ENCODE results near the gene ANKRD9.

ANKRD9 gene

DNA sequence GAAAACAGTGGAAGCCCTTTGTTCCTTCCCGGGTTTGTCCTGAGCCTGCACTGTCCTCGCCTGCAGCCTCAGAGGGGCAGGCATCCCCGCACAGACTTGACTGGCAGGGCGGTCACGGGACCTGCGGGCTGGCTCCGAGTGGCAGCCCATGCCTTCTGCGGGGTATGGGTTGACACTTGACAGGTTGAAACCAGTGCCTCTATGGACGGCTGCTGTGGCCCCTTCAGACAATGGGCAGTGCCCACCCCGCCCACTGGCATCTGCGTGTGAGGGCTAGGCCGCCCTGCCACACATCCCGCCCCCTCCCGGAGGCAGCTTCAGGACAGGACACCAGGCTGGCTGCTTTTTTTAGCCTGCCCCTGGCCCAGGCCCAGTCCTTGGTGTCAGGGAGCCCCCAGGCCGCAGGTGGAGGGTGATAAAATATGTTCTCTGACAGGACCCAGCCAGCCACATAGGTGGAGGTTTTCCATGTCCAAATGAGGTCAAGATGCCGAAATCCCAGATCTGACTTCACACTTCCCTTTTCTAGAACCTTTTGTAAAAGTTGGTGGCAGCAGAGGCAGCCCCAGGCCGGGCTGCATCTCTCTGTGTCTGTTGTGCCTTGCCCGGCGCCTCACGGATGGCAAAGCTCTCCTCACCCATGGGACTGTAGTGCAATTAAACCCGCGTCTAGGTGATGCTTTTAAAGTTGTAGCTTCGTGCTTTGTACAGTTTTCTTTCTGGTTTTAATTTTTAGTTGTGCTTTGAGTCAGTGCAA is 10.0 kb downstream of the ANKRD9 start:
- DNase-seq (ENCODE audit: low read depth), result no peak

DNA sequence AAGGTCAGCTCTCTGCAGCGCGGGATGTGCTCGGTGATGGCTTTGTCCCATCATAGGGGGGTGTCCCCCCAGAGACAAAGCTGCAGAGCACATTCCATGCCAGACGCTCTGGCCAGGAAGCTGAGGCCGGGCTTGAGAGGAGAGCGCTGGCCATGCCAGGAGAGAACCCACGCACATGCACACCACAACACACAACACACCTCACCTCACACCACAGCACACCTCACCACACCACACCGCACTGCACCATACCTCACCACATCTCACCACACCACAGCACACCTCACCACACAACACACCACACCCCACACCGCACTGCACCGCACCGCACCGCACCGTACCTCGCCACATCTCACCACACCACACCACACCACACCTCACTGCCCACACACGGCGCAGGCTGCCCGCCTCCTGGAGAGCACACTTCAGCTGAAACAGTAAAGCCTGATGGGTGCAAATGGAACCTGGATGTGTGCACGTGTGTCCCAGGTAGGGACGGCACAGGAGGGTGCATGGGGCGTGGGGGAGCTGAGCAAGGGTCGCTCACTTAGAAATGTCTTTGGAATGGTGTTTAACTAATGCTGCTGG is 10.8 kb downstream of the ANKRD9 start:
- no peak for DNase-seq (ENCODE audit: low read depth)

DNA sequence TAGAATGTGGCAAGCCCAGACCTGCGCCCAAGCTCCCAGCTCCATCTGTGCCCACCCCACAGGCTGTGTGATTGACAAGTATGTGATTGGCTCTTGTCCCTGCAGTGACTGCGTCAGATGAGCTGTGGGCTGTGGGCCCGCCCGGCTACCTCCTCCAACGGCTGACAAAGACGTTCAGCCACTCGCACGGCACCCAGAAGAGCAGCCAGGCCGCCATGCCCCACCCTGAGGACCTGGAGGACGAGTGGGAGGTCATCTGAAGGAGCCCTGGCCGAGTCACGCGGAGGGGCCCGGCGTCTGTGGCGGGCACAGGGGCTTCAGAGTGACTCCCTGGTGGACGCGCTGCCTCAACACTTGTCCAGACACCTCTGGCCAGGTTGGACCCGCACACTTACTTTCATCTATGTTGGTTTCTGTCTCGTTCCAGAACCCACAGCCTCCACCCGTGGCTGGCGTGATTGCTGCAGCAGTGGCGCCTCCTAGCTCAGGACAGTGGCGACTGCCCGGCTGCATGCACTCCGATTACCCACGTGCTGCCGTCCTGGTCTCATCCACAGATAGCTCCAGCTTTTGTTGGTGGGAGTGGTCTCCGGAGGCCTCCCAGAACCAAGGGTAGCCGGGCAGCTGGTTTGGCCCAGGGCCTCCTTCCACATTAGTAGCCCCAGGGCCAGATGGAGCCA is 11.4 kb downstream of the ANKRD9 start:
- no peak for DNase-seq (ENCODE audit: low read depth)

DNA sequence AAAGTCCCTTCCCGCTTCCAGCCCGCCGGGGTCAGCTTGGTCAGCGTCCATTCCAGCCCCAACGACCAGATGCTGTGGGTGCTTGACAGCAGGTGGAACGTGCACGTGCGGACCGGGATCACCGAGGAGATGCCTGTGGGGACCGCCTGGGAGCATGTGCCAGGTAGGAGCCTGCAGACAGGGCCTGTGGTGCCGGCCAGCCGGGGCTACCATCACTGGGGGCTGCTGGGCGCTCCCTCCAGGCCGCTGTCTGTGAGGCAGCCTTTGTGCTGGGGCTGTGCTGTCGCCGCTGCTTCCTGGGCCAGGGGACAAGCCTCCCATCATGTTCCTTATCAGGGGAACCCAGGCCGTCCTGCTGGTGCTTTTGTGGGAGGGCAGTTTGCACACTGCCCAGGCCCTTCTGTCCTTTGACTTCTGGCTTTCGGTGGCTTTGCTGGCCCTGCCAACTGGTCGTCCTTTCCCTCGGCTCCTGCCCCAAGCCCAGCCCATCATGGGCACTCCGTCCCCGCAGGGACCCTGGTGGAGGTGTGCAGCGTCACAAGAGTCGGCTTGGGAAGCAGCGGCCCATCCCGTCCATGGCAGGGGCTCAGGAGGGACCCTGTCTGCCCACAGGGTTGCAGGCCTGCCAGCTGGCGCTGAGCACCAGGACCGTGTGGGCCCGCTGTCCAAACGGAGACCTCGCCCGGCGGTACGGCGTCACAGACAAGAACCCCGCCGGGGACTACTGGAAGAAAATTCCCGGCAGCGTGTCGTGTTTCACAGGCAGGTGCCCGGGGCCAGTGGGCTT is 12.4 kb downstream of the ANKRD9 start:
- no peak for DNase-seq (ENCODE audit: low read depth)

DNA sequence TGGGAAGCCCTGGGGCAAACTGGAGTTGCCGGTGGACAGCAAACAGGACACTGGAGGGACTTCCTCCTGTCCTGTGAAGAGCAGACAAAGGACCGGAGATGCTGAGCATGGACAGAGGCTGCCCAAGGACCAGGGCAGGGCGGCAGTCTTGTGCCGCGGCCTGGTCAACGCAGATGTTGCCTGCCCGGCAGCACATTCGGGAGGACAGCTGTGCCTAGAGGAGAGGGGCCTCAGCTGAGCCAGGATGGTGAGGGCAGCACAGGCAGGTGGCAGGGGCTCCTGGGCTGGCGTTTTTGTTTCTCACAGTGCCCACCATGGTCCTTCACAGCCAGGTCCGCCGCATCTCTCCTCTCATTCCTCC is 13.3 kb downstream of the ANKRD9 start:
- no peak for DNase-seq (ENCODE audit: low read depth)

DNA sequence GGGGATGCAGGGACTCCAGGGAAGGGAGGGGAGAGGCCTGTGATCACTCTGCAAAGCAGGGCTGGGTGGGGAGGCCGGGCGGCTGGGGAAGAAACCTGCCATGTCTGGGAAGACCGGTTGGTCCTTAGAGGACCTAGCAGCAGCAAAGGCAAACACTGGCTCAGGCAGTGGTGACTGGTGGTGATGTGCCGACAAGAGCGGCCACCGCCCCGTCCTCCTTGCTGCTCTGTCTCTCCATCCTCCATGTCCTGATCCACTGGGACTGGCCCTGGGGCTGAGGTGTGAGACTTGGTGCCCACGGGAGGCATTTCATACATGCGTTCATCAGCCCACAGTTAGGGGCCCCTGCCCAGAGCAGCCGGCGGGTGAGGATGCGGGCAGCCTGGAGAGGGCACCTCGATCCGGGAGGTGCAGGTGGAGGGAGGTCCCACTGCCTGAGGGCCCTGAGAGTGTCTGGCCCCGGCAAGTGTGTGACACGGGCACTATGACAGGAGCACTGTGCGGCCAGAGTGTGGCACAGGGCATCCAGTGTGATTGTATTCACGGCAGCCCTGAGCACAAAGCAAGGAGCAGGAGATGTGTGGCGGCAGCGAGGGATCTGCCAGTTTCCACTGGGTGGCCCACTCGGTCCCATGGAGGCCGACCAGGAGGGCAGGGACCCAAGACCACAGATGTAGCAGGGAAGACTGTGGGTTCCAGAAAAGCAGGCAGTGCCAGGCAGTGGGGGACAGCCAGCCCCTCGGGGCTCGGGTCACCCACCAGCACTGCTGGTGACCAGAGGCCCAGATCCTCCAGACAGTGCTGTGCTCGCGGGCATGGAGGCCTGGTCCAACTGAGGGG is 13.9 kb downstream of the ANKRD9 start:
- no peak for DNase-seq (ENCODE audit: low read depth)

DNA sequence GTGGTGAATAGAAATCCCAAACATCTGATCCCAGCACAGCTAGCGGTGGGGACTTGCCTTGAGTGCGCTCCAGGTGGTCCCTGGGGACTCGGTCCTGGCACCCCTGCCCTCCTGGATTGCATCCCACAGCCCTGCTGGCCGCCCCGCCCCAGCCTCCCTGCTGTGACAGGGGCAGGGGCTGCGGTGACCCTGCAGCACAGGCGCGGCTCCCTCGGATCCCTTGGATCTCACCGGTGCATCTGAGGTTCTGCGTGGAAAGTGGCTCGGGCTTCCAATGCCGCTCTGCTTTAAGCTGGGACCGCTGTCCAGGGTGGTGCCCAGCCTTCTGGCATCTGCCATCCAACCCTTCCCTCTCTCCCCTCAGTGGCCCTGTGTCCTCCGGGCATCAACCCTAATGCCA is 16.0 kb downstream of the ANKRD9 start:
- DNase-seq (ENCODE audit: low read depth), result no peak

DNA sequence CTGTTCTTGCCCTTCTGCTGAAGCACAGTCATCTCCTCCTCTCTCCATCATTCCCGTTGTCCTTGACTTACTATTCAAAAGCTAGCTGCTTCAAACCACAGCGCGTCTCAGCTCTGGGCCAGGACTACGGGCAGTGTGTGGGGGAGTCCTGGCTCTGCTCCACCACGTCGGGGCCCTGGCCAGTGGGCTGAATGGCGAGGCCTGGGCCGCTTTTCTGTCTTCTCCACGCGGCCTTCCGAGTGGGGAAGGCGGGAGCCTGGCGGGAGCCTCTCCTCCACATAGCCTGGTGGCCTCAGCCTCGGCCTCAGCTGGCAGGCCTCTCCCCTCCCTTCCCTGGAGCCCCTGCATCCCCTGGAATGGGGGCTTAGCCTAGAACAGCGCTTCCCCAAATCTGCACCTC is 16.5 kb downstream of the ANKRD9 start:
- DNase-seq (ENCODE audit: low read depth), result no peak

DNA sequence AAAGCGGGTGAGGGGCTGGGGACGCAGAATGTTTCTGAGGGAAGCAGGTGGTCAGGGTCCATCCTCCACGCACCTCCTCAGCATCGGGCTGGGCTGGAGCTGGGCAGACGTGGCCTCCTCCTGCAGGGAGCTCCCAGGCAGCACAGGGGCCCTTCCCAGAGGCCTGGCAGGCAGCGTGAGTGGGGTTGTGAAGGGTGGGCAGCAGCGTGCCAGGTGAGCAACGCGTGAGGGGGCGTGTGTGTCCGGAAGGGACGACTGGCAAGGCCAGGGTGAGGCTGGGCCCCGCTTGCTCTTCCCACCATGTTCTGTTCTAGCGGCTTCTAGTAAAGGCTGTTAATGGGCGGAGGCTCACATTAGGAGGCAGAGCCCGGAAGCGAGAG is 17.1 kb downstream of the ANKRD9 start:
- DNase-seq (ENCODE audit: low read depth), result no peak

DNA sequence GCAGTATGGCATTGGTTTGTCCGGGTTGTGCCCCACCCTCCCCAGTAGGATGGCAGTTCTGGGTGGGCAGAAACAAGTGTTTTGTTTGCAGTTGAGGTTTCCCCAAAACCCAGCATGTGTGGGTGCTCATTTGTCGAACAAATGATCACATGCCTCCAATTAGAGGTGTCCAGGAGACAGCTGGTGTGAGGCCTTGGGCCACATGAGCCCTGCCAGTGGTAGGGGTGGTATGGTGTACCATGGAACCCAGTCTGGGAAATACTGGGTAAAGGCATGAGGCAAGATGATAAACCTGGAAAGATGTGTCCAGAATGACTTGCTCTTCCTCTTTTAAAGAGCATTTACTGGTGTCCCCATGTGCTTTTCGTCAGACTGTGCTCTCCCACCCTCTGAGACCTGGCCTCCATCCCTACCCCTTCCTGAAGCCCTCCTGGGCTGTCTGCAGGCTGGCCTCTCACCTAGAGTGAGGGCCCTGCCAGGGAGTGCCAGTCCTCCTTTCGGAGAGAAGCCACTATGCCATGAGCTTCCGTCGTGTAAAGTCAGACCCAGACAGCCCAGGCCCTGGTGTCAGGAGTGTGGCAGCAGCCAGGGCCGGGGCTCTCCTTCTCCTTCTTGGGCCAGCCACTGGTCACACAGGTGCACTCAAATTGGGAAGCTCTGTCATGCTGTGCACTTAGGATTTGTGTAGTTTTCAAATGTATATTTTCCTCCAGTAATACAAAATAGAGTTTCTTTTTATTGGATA is 17.6 kb downstream of the ANKRD9 start:
- DNase-seq (ENCODE audit: low read depth), result no peak

DNA sequence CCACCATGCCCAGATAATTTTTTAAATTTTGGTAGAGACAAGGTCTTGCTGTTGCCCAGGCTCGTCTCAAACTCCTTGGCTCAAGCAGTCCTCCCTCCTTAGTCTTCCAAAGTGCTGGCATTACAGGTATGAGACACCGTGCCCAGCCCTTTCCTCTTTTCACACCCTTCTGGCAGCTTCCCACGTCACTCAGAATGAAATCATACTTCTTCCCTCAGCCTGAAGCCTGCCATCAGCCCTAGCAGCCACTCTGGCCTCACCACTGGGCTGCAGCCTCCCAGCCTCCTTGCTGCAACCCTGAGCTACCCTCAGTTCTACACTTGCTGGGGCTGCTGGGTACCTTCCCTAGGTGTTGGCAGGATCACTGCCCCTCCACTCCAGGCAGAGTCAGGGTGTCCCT is 18.2 kb downstream of the ANKRD9 start:
- DNase-seq (ENCODE audit: low read depth), result no peak

DNA sequence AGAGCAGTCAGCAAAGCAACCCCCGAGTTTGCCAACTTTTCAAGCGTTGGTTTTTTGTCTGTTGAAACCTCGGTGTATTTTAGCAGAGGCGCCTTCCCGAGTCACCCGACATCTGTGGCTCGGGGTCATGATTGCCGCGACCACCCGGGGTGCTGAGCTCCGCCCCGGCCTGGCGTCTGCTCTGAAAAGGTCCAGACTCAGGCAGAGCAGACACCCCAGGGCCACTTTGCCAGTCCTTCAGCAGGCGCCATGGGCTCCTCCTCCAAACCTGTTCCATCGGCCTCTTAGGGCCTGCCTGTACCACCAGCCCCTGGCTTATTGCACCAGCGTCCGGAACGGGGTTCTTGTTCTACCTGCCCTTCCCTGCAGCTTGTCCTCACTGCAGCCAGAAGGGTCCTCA is 19.1 kb downstream of the ANKRD9 start:
- DNase-seq (ENCODE audit: low read depth), result no peak

DNA sequence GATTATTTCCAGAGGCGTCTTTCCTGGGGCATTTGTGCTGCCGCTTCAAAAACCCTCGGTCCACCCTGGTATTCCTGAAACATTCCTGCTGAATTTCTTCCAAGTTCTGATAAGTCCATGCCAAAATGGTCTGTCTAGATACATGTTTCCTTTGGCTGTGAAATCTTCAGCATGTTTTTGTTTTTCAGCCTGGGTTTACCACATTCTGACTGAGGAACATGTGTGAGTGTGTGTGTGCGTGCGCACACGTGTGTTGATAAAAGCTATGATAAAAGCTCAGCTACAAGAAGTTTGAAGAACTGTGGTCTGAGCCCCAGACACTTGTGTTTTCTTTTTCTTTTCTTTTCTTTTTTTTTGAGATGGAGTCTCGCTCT is 22.4 kb downstream of the ANKRD9 start:
- no peak for DNase-seq (ENCODE audit: low read depth)

DNA sequence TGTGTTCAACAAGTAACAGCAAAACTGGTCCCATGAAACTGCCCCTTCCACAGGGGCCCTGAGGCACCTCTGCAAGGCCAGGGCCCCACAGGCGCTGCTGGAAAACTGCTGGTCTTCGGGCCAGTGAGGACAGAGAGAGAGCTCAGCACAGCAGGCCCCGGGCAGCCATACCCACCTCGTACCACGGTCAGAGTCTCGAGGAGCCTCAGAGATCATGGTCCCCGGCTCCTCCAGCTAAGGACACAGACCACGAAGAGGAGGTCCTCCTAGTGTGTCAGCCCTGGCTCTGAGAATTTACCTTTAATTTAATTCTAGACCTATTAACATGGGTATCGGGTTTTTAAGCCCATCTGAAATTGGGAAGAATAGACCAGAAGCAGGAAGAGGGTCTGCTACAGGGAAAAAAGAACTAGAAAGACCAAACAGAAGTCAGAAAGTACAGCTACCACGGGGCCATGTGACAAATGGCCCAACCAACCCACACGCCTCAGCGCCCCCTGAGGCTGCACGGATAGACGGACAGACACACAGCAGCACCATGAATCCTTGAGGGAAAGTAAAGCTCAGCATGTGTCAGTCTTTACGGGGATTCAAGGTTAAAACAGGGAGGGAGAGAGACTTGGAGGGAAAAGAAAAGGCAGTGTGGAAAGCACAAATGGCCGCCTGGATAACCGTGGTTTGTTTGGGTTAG is 22.9 kb downstream of the ANKRD9 start:
- no peak for DNase-seq (ENCODE audit: low read depth)

DNA sequence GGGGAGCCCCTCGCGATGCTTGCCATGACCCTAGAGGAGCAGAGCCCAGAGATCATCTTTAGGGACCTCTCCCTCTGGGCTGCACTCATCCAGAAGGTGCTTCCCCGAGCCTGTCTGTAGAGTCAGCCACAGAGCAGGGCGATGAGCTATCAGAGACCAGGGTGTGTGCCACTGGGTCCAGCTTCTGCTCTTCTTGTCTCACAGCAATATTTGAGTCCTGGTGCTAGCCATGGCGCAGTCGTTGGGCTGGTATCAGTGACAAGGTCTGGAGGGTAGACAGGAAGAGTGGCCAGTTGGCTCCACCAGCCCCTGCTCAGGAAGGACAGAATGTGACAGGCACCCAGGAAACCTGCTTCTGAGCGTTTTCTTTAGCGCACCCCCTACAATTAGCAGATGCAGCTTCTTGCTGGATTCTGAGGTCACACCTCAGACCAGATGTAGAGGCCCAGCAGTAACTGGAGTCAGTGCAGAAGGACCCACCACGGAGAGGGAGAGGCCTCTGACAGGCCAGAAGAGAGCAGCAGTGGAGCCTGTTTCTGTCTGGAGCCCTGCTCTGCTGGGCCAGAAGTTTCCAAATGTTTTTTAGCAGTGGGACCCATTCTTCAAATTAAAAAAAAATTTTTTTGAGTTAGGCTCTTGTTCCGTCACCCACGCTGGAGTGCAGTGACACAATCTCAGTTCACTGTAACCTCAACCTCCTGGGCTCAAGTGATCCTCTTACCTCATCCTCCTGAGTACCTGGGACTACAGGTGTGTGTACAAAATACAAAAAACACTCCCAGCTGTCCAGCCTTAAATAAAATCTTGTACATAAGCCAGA is 23.7 kb downstream of the ANKRD9 start:
- DNase-seq (ENCODE audit: low read depth), result no peak

DNA sequence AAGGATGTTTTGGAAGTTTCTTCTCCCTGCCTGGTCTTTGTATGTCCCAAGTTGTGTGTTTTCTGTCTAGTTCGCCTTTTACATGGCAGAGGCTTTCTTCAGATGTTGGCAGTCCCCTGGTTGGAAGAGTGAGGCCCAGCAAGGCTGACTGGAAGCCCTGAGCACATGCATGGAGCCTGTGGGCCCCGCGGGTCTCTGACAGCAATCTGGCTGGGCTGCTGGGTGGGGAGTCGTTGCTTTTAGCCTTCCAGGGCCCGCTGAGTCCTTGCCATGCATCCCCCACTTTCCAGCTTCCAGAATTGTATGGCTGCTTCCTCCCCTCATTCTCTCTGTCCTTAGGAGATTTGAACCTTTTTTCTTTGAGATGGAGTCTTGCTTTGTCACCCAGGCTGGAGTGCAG is 25.3 kb downstream of the ANKRD9 start:
- no peak for DNase-seq (ENCODE audit: low read depth)

DNA sequence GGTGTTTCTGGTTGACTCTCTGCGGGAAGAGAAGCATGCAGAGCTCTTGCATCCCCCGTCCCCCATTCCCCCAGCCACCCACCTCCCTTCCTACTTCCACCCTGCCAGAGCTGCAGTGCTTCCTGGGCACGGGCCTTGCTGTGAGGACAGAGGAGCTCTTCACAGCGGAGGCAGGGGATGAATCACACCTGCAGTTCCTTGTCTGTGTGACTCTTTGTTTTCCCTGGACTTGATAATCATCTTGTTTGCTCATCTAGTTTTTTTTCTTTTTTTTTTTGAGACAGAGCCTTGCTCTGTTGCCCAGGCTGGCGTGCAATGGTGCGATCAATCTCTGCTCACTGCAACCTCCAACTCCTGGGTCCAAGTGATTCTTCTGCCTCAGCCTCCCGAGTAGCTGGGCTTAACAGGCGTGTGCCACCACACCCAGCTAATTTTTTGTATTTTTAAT is 27.8 kb downstream of the ANKRD9 start:
- no peak for DNase-seq (ENCODE audit: low read depth)

DNA sequence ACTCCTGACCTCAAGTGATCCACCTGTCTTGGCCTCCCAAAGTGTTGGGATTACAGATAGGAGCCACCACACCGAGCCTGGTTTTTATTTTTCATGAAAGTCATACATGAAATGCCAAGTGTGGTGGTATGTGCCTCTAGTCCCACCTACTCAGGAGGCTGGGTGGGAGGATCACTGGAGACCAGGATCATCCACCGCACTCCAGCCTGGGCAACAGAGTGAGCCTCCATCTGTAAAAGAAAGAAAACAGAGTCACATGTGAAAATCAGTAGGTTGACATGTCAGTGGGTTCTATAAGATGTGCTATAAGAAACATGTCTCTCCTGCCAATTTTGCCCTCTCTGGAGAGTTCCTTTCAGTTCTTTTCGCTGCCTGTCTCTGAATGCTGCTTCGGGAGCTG is 28.2 kb downstream of the ANKRD9 start:
- DNase-seq (ENCODE audit: low read depth), result no peak

DNA sequence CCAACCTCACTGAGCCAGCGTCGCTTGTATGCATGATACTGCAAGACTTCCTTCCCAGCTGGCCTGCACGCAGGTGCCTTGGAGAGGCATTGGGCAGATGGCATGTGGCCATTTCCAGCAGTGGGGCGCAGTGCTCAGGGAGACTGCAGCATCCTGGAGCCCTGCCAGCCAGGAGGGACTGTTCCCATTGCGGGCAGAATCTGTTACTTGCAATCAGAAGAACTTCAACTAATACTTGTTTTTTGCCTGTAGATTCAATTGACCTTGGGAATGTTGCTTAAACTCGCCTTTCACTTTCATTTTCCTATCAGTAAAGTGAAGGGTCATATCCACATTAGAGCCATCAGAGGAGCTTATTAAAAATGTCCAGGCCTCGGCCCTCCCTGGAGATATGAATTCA is 29.8 kb downstream of the ANKRD9 start:
- no peak for DNase-seq (ENCODE audit: low read depth)

DNA sequence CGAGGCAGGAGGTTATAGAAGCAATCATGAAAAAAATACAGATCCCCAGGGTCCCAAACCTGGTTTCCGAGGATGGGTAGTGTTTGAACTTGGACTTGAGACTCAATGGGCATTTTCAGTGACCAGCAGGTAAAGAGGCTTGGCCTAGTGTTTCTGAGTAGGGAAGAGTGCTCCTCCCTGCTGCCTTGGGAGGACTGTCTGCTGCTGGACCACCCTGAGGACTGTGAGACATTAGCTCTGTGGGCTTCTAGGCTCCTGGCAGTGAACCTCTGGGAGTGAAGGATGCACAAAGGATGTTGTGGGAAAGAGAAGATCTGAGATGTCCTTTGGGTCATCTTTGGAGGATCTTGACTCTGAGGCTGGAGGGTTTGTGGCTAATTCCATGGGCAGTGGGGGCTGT is 30.5 kb downstream of the ANKRD9 start:
- no peak for DNase-seq (ENCODE audit: low read depth)
